Measurements from ENCODE around the gene SCP2.

Gene SCP2

GRCh38 chr1:53069663-53070327 lies 142.7 kb downstream of the SCP2 start:
- DNase-seq = no peak

- DNase-seq = no peak
These were observed 143.5 kb downstream of the SCP2 start for GRCh38 chr1:53070621-53071020.

DNA sequence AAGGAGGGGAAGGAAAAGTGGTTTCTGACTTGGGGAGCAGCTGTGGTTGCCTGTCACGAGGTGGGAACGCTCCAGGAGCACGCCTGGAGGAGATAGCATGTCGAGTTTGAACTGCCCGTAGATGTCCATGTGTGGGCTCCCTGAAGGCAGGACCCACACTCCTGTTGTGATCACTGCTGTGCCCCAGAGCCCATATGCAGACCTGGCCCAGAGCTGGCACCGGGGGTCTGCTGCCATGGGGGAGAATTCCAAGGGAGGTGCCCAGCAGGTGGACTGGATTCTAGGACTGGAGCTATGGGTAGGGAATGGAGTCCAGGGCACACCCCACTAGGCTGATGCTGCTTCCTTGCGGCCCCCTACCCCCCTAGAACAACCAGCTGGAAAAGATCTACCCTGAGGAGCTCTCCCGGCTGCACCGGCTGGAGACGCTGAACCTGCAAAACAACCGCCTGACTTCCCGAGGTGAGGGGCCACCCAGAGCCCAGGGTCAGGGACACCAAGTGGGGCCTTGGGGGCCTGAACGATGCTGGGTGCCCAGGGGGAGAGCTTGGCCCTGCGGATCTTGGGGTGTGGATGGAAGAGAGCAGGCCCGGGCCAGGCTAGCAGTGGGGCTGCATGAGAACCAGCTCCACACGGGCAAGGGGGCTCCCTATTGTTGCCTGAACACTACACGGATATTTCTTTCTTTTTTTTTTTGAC lies 144.2 kb downstream of the SCP2 start:
- no peak for DNase-seq

DNA sequence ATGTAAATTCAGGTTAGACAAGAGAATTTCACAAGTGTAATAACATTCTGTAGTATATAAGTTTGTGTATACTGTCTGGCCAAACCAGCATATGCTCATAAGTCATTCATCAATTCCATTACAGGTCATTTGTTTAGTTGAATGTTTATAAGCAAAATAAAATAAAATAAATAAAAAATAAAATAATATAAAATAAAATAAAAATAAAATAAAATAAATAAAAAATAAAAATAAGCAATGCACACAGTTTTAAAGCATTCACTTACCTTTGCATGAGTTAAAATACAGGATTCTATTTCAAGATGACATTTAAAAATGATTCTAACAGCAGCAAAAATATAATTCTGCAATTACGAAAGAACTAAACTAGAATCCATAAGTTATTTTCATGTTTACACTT lies 144.8 kb downstream of the SCP2 start:
- no peak for DNase-seq

GRCh38 chr1:53073287-53073686 lies 146.2 kb downstream of the SCP2 start:
- DNase-seq = no peak

- no peak for DNase-seq
These were observed 146.8 kb downstream of the SCP2 start for GRCh38 chr1:53073868-53074311.

DNA sequence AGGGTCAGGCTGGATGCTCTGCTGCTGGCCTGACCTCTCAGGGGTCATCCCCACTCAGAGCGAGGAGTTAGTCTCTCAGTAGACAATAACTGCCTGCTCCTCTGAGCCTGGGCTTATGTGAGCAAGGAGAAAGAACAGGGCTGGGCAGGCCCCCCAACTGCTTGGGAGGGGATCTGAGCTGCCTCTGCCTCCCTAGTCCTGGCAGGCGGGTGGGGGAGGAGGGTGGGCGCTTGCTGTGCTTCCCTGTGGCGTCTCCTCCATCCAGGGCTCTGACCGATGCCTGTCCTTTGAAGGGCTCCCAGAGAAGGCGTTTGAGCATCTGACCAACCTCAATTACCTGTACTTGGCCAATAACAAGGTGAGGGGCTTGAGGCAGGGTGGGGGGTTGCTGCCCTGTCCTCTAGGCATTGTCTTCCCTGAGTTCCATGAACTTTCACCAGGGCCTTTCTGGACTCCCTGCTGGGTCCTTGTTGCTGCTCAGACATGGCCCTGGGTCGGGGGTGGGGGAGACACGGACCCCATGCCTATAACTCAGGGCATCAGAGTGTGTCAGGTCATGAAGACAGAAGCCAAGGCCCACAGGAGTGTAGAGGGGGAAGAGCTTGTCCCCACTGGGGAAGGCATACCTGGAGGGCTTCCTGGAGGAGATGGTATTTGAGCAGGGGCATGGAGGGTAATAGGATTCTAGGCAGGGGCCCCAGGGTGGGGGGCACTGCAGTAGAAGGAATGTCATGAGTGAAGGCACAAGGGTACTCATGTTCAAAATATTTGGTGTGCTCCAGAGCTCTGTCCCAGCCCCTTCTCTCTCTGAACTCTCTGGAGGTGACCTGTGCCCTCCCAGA lies 147.5 kb downstream of the SCP2 start:
- DNase-seq = no peak

DNA sequence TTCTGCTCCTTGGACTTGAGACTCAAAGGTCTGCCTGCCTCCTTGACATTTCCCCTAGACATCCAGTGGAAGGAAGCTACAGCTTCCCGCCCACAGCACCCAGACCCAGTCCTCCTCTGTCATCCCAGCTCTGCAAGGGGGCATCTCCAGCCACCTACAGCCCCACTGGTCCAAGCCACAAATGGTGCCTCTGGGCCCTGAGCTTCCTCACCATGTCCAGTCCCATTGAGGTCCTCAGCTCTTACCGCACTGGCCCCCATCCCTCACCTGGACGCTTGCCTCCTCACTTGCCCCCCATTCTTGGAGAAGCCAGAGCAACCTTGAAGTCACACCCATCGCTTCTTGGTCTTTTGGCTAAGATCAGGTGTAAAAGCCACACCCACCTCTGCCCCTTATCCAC lies 148.1 kb downstream of the SCP2 start:
- no peak for DNase-seq

- no peak for DNase-seq
These were observed 148.7 kb downstream of the SCP2 start for GRCh38 chr1:53075761-53076163.

- DNase-seq = no peak
These were observed 149.1 kb downstream of the SCP2 start for GRCh38 chr1:53076165-53076564.

DNA sequence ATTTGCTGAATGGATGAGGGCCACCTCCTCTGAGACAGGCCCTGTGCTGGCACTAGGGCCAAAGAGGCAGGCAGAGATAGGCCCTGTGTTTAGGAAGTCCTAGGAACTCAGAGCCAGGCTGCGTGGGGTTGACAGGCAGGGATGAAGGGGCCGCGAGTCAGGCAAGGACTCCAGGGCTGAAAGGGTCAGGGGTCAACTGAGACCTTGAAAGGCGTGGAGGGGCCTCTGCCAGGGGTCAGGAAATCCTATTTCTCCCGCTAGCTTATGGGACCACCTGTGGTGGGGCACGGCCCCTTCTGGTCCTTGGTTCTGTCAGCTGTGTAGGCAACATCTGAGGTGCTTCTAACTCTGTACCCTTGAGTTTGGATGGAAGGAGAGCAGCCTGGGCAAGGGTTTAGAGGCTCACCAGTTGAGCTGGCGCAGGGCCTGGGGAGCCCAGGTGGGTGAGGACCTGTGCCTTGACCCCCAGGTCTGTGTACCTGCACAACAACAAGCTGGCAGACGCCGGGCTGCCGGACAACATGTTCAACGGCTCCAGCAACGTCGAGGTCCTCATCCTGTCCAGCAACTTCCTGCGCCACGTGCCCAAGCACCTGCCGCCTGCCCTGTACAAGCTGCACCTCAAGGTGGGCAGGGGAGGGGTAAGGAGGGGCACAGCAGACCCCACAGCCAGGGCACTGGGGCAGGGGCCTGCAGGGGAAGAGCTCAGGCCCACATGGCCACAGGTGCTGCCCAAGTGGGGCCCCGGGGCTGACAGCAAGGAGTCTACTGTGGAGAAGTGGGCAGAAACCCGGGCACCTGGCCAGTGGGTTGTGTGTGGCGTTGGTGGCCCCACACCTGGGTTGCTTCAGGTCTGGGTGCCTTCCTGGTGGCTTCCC lies 149.9 kb downstream of the SCP2 start:
- no peak for DNase-seq

GRCh38 chr1:53077599-53077965 lies 150.5 kb downstream of the SCP2 start:
- DNase-seq = no peak

GRCh38 chr1:53078333-53079101 lies 151.4 kb downstream of the SCP2 start:
- DNase-seq = no peak

DNA sequence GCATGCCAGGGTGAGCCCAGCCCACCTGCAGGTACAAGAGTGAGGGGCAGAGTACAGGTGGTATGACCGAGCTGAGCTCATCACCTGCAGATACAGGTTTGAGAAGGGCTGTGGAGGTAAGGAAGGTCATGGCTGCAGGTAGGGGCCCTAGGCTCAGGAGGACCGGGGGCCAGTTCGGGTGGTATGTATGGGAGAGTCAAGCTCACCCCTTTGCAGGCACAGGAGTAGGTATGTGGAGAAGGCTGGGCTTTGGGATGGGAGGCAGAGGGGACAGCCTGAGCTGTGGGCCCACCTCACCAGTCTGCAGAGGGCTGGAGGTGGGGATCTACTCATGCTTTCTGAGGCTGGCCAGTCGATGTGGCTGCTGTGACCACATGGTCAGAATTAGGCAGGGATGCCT lies 152.2 kb downstream of the SCP2 start:
- no peak for DNase-seq

GRCh38 chr1:53080041-53080440 lies 153.0 kb downstream of the SCP2 start:
- DNase-seq = no peak

DNA sequence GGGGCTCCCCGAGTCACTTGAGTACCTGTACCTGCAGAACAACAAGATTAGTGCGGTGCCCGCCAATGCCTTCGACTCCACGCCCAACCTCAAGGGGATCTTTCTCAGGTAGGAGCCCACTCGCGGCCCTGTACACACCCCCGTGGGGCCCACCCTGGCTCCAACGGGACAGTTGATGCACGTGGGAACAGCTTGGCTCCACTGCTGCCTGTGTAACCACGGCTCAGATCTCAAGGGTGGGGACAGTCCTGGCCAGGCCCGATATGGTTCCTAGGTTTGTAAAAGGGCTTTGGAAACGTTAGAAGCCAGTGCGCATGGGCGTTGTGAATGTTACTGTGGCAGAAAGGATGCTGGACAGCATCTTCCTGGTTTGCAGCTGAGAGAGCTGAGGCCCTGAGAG lies 153.7 kb downstream of the SCP2 start:
- no peak for DNase-seq

- no peak for DNase-seq
These were observed 154.4 kb downstream of the SCP2 start for GRCh38 chr1:53081384-53082066.

GRCh38 chr1:53082826-53083455 lies 155.9 kb downstream of the SCP2 start:
- DNase-seq = no peak

- no peak for DNase-seq
These were observed 156.8 kb downstream of the SCP2 start for GRCh38 chr1:53083636-53084588.

DNA sequence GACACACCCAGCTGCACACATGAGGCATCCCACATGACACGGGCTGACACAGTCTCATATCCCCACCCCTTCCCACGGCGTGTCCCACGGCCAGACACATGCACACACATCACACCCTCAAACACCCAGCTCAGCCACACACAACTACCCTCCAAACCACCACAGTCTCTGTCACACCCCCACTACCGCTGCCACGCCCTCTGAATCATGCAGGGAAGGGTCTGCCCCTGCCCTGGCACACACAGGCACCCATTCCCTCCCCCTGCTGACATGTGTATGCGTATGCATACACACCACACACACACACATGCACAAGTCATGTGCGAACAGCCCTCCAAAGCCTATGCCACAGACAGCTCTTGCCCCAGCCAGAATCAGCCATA lies 157.5 kb downstream of the SCP2 start:
- peak; percentile 52 for DNase-seq

All from CD4-positive, alpha-beta T cell treated with Interleukin-4 for 4 hours (primary cell).